NCI-H2081 treated with DMSO at 0.1 percent for 48 hours (cell line): Measurements from ENCODE around the gene HHAT.

ENCODE experiments used
- DNase-seq: peaks from one replicate; lab custom pipeline; 2025; lab: John Stamatoyannopoulos, UW

HHAT gene

GRCh38 chr1:210551899-210552298 is 223.2 kb downstream of the HHAT start:
- DNase-seq = no peak

GRCh38 chr1:210553711-210554110 is 225.0 kb downstream of the HHAT start:
- DNase-seq = no peak

GRCh38 chr1:210554382-210554781 is 225.7 kb downstream of the HHAT start:
- no peak for DNase-seq

- DNase-seq = no peak
Observed at GRCh38 chr1:210556475-210556874, 227.8 kb downstream of the HHAT start.

GRCh38 chr1:210557426-210558077 is 228.8 kb downstream of the HHAT start:
- no peak for DNase-seq

GRCh38 chr1:210558302-210558701 is 229.6 kb downstream of the HHAT start:
- no peak for DNase-seq

GRCh38 chr1:210565306-210565705 is 236.6 kb downstream of the HHAT start:
- no peak for DNase-seq

- DNase-seq = no peak
Observed at GRCh38 chr1:210568631-210569030, 239.9 kb downstream of the HHAT start.

GRCh38 chr1:210570116-210570515 is 241.4 kb downstream of the HHAT start:
- DNase-seq = no peak

GRCh38 chr1:210571356-210572284 is 242.9 kb downstream of the HHAT start:
- no peak for DNase-seq

GRCh38 chr1:210573141-210573540 is 244.4 kb downstream of the HHAT start:
- no peak for DNase-seq

GRCh38 chr1:210582205-210582970 is 253.7 kb downstream of the HHAT start:
- no peak for DNase-seq

- peak; percentile 84 for DNase-seq
Observed at GRCh38 chr1:210584439-210585113, 255.9 kb downstream of the HHAT start.

- no peak for DNase-seq
Observed at GRCh38 chr1:210586771-210587170, 258.1 kb downstream of the HHAT start.

- DNase-seq = no peak
Observed at GRCh38 chr1:210587566-210587965, 258.9 kb downstream of the HHAT start.

GRCh38 chr1:210588357-210588756 is 259.7 kb downstream of the HHAT start:
- DNase-seq = no peak

- no peak for DNase-seq
Observed at GRCh38 chr1:210588946-210589345, 260.2 kb downstream of the HHAT start.

- DNase-seq = no peak
Observed at GRCh38 chr1:210591214-210591613, 262.5 kb downstream of the HHAT start.

- DNase-seq = no peak
Observed at GRCh38 chr1:210594605-210595004, 265.9 kb downstream of the HHAT start.

- no peak for DNase-seq
Observed at GRCh38 chr1:210596641-210597040, 267.9 kb downstream of the HHAT start.

GRCh38 chr1:210597555-210598134 is 268.9 kb downstream of the HHAT start:
- no peak for DNase-seq
